Measurements from ENCODE around the gene TBX21.

TBX21 gene

DNA sequence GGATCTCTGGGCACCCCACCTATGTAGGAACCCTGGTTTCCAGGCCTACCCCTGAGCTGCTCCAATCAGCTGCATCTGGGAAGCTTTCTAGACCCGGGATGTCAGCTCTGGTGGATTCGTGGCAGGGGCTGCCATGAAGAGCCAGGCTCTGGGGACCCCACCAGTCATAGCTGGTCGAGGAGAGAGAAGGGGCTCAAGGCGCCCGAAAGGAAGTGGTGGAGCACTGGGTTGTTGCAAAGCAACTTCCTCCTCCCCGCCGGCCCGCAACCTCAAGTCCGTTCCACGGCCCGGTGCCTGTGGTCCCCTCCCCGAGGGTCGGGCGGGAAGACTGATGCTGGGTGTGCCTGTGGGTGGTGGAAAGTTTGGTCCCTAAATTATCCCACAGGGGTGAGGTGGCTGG lies 28.9 kb upstream of the TBX21 start:
- FAIRE-seq (peak; percentile 59), DNase-seq (ENCODE audit: insufficient read length, low spot score) (no peak)
- TF ChIP-seq PAX5 (IDR thresholded peaks at IDR 0.05; ENCODE audit: insufficient read depth, low read length, severe bottlenecking) (no peak), POU2F2 (IDR thresholded peaks at IDR 0.05; ENCODE audit: low read depth, low read length) (no peak), POLR2AphosphoS5 (IDR thresholded peaks at IDR 0.05; ENCODE audit: low read depth, low read length) (no peak), SPI1 (IDR thresholded peaks at IDR 0.05; ENCODE audit: low read depth, low read length) (no peak), POLR2A (IDR thresholded peaks at IDR 0.05; ENCODE audit: low read depth, low read length) (no peak), TAF1 (IDR thresholded peaks at IDR 0.05; ENCODE audit: low read depth, low read length) (no peak)

DNA sequence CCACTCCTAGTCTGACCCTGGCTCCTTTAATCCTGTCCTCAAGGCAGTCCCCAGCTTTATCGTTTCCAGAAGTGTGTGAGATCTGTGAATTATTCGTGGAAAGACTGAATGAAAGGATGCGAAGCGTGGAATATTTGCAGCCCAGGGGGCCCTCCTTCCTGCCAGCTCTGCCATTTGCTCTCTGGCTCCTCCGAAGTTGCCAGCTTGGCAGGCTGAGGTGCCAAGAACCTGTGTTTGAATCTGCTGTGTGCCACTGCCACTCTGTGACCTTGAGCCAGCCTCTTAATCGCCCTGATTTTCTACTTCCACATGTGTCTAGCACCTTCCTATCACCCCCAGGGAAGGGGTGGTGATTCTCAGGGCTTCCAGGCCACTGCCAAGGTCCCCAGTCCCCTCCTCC lies 28.3 kb upstream of the TBX21 start:
- DNase-seq (ENCODE audit: insufficient read length, low spot score) = no peak
- peak; percentile 16 for FAIRE-seq
- no peak for TF ChIP-seq POLR2A (IDR thresholded peaks at IDR 0.05; ENCODE audit: low read depth, low read length)
- no peak for TF ChIP-seq PAX5 (IDR thresholded peaks at IDR 0.05; ENCODE audit: insufficient read depth, low read length, severe bottlenecking)

GRCh38 chr17:47705536-47706530 lies 27.2 kb upstream of the TBX21 start:
- no peak for DNase-seq (ENCODE audit: insufficient read length, low spot score)
- TF ChIP-seq SPI1 (IDR thresholded peaks at IDR 0.05; ENCODE audit: low read depth, low read length) (no peak), TAF1 (IDR thresholded peaks at IDR 0.05; ENCODE audit: low read depth, low read length) (no peak), POU2F2 (IDR thresholded peaks at IDR 0.05; ENCODE audit: low read depth, low read length) (no peak), POLR2A (IDR thresholded peaks at IDR 0.05; ENCODE audit: low read depth, low read length) (no peak), POLR2AphosphoS5 (IDR thresholded peaks at IDR 0.05; ENCODE audit: low read depth, low read length) (no peak), PAX5 (IDR thresholded peaks at IDR 0.05; ENCODE audit: insufficient read depth, low read length, severe bottlenecking) (no peak)
- FAIRE-seq = no peak

DNA sequence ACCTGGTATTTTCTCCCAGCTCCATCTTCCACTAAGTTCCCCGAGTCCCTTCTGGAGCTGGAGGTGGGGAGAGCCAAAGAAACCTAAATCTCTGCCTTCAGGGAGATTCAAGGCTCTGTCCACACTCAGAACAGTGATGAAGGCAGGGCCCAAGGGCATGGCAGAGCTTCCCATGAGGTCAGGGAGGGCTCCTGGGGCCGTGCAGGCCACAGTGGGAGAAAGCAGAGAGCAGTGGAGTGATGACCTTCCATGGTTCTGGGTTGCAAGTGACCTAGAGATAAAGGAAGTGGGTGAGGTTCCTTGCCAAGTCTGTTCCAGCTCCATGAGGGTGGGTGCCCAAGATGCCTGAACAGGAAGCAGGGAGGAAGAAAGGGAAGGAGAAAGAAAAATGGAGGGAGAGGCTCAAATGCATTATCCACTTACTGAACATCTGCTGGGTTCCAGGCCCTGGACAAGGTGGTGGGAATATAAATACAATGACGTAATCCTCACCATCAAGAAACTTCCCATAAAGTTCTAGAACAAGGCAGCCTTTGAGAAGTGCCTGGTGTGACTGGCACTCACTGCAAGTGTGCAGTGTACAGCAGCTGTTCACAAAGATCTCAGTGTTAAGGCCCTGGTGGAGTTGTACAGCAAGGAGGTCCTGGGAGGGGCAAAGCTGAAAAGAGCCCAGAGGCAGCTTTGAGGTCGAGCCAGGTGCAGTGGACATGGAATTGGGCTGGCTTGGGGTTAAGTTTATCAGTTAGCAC lies 25.8 kb upstream of the TBX21 start:
- TF ChIP-seq POLR2AphosphoS5 (IDR thresholded peaks at IDR 0.05; ENCODE audit: low read depth, low read length) = no peak
- no peak for TF ChIP-seq POLR2A (IDR thresholded peaks at IDR 0.05; ENCODE audit: low read depth, low read length)
- TF ChIP-seq PAX5 (IDR thresholded peaks at IDR 0.05; ENCODE audit: insufficient read depth, low read length, severe bottlenecking) = no peak
- TF ChIP-seq POU2F2 (IDR thresholded peaks at IDR 0.05; ENCODE audit: low read depth, low read length) = no peak
- no peak for TF ChIP-seq TAF1 (IDR thresholded peaks at IDR 0.05; ENCODE audit: low read depth, low read length)
- no peak for TF ChIP-seq SPI1 (IDR thresholded peaks at IDR 0.05; ENCODE audit: low read depth, low read length)
- DNase-seq (ENCODE audit: insufficient read length, low spot score) (no peak), FAIRE-seq (no peak)

DNA sequence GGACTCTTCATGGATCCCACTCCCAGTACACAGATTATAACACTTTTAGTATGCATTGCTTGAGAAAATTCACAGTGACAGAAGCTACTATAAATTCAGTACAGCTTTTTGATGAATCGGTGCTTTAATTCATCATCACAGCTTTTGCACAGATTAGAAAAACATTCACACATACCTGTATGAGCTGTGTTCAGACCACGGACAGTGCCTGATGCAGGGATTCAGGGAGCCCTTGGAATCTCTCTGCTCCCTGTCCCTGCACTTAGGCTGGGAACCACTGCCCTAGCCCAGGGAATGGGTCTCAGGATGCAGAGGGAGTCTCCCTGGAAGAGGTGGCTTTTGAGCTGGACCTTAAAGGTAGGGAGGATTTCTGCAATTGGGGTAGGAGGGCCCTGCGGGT lies 25.2 kb upstream of the TBX21 start:
- FAIRE-seq (no peak), DNase-seq (ENCODE audit: insufficient read length, low spot score) (no peak)
- TF ChIP-seq POU2F2 (IDR thresholded peaks at IDR 0.05; ENCODE audit: low read depth, low read length) = no peak
- TF ChIP-seq TAF1 (IDR thresholded peaks at IDR 0.05; ENCODE audit: low read depth, low read length) = no peak
- TF ChIP-seq SPI1 (IDR thresholded peaks at IDR 0.05; ENCODE audit: low read depth, low read length) = no peak
- no peak for TF ChIP-seq POLR2AphosphoS5 (IDR thresholded peaks at IDR 0.05; ENCODE audit: low read depth, low read length)
- TF ChIP-seq PAX5 (IDR thresholded peaks at IDR 0.05; ENCODE audit: insufficient read depth, low read length, severe bottlenecking) = no peak
- no peak for TF ChIP-seq POLR2A (IDR thresholded peaks at IDR 0.05; ENCODE audit: low read depth, low read length)

GRCh38 chr17:47708312-47708863 lies 24.6 kb upstream of the TBX21 start:
- TF ChIP-seq TAF1 (IDR thresholded peaks at IDR 0.05; ENCODE audit: low read depth, low read length) = no peak
- TF ChIP-seq POLR2A (IDR thresholded peaks at IDR 0.05; ENCODE audit: low read depth, low read length) = no peak
- no peak for TF ChIP-seq PAX5 (IDR thresholded peaks at IDR 0.05; ENCODE audit: insufficient read depth, low read length, severe bottlenecking)
- TF ChIP-seq POU2F2 (IDR thresholded peaks at IDR 0.05; ENCODE audit: low read depth, low read length) = no peak
- TF ChIP-seq POLR2AphosphoS5 (IDR thresholded peaks at IDR 0.05; ENCODE audit: low read depth, low read length) = no peak
- no peak for TF ChIP-seq SPI1 (IDR thresholded peaks at IDR 0.05; ENCODE audit: low read depth, low read length)
- no peak for DNase-seq (ENCODE audit: insufficient read length, low spot score)
- no peak for FAIRE-seq

DNA sequence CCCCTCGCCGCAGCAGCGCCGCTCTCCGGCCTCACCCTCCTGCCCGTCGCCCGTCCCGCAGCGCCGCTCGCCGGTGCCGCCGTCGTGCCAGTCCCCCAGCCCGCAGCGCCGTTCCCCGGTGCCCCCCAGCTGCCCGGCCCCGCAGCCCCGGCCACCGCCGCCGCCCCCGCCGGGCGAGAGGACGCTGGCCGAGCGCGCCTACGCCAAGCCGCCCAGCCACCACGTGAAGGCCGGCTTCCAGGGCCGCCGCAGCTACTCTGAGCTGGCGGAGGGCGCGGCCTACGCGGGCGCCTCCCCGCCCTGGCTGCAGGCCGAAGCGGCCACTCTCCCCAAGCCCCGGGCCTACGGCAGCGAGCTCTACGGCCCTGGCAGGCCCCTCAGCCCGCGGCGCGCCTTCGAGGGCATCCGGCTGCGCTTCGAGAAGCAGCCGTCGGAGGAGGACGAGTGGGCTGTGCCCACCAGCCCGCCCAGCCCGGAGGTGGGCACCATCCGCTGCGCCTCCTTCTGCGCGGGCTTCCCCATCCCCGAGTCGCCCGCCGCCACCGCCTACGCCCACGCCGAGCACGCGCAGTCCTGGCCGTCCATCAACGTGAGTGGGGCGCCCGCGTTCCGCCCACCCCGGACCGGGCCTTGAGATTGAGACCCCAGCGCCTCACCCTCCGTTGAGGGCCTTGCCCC lies 24.0 kb upstream of the TBX21 start:
- TF ChIP-seq TAF1 (IDR thresholded peaks at IDR 0.05; ENCODE audit: low read depth, low read length) (no peak), SPI1 (IDR thresholded peaks at IDR 0.05; ENCODE audit: low read depth, low read length) (no peak), POU2F2 (IDR thresholded peaks at IDR 0.05; ENCODE audit: low read depth, low read length) (no peak), POLR2AphosphoS5 (IDR thresholded peaks at IDR 0.05; ENCODE audit: low read depth, low read length) (no peak), PAX5 (IDR thresholded peaks at IDR 0.05; ENCODE audit: insufficient read depth, low read length, severe bottlenecking) (no peak), POLR2A (IDR thresholded peaks at IDR 0.05; ENCODE audit: low read depth, low read length) (no peak)
- DNase-seq (ENCODE audit: insufficient read length, low spot score) (no peak), FAIRE-seq (no peak)

DNA sequence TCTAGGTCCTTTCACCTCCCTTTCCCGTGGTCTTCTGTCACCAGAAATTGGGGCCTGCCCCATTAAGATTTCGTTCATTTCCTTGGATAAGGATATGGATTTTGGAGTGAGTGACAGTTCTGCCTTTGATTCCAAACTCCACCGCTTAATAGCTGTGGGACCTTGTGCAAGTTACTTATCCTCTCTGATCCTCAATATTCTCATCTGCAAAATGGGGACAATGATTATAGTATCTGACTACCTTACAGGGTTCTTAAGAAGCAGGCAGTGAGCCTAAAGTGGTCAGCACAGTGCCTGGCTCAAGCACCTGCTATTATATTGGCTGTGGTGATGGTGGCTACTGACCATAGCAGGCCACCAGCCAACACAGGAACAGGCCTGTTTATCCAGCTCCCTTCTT lies 23.4 kb upstream of the TBX21 start:
- no peak for TF ChIP-seq POLR2A (IDR thresholded peaks at IDR 0.05; ENCODE audit: low read depth, low read length)
- no peak for TF ChIP-seq PAX5 (IDR thresholded peaks at IDR 0.05; ENCODE audit: insufficient read depth, low read length, severe bottlenecking)
- TF ChIP-seq TAF1 (IDR thresholded peaks at IDR 0.05; ENCODE audit: low read depth, low read length) = no peak
- TF ChIP-seq SPI1 (IDR thresholded peaks at IDR 0.05; ENCODE audit: low read depth, low read length) = no peak
- no peak for TF ChIP-seq POU2F2 (IDR thresholded peaks at IDR 0.05; ENCODE audit: low read depth, low read length)
- no peak for TF ChIP-seq POLR2AphosphoS5 (IDR thresholded peaks at IDR 0.05; ENCODE audit: low read depth, low read length)
- DNase-seq (ENCODE audit: insufficient read length, low spot score) (no peak), FAIRE-seq (no peak)
